Panc1 (cell line): ENCODE data around the gene ZNF25.

Experiments
- POLR2AphosphoS5 ChIP-seq: IDR thresholded peaks from 2 replicates; pipeline ENCODE4 v1.6.1; 2012; ENCODE audit warnings: mild to moderate bottlenecking, low read depth, low read length, moderate library complexity
- TF ChIP-seq, protein P1 (sequence below), 2 experiments: IDR thresholded peaks; 2 replicates each; pipeline ENCODE4 v1.6.1; 2011 to 2012; ENCODE audit warnings: low read depth in 2 of 2, control low read depth in 1 of 2, low read length in 1 of 2, mild to moderate bottlenecking in 1 of 2, moderate library complexity in 1 of 2; ENCODE audit not compliant: insufficient read depth in 1 of 2
- TF ChIP-seq, protein P2 (sequence below): fragments of 450-650 bp; IDR thresholded peaks from 2 replicates; pipeline ENCODE4 v1.5.1; 2017; ENCODE audit warnings: mild to moderate bottlenecking

DNA sequence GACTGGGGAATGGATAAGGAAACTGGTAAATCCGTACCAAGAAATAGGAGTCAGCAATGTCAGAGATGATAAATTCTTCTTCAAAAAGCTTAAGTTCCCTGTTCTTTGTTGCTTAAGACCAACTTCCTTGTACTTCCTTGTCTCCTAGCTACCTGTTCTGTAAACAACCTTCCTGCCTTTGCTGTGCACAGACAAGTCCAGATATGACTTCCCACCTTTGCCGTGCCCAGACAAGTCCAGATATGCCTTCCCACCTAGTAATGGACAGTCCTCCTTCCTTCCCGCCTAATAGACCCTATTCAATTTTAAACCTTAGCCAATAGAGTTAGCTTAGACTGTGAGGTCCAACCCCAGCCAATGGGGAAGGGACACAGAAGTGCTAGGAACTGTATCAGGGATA lies 31.5 kb upstream of the ZNF25 start:
- TF ChIP-seq, protein P1, sequence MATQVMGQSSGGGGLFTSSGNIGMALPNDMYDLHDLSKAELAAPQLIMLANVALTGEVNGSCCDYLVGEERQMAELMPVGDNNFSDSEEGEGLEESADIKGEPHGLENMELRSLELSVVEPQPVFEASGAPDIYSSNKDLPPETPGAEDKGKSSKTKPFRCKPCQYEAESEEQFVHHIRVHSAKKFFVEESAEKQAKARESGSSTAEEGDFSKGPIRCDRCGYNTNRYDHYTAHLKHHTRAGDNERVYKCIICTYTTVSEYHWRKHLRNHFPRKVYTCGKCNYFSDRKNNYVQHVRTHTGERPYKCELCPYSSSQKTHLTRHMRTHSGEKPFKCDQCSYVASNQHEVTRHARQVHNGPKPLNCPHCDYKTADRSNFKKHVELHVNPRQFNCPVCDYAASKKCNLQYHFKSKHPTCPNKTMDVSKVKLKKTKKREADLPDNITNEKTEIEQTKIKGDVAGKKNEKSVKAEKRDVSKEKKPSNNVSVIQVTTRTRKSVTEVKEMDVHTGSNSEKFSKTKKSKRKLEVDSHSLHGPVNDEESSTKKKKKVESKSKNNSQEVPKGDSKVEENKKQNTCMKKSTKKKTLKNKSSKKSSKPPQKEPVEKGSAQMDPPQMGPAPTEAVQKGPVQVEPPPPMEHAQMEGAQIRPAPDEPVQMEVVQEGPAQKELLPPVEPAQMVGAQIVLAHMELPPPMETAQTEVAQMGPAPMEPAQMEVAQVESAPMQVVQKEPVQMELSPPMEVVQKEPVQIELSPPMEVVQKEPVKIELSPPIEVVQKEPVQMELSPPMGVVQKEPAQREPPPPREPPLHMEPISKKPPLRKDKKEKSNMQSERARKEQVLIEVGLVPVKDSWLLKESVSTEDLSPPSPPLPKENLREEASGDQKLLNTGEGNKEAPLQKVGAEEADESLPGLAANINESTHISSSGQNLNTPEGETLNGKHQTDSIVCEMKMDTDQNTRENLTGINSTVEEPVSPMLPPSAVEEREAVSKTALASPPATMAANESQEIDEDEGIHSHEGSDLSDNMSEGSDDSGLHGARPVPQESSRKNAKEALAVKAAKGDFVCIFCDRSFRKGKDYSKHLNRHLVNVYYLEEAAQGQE (IDR thresholded peaks at IDR 0.05; ENCODE audit: insufficient read depth in 1 of 2, low read depth in 2 of 2, low read length in 1 of 2) = no peak
- no peak for TF ChIP-seq POLR2AphosphoS5
- TF ChIP-seq, protein P2, sequence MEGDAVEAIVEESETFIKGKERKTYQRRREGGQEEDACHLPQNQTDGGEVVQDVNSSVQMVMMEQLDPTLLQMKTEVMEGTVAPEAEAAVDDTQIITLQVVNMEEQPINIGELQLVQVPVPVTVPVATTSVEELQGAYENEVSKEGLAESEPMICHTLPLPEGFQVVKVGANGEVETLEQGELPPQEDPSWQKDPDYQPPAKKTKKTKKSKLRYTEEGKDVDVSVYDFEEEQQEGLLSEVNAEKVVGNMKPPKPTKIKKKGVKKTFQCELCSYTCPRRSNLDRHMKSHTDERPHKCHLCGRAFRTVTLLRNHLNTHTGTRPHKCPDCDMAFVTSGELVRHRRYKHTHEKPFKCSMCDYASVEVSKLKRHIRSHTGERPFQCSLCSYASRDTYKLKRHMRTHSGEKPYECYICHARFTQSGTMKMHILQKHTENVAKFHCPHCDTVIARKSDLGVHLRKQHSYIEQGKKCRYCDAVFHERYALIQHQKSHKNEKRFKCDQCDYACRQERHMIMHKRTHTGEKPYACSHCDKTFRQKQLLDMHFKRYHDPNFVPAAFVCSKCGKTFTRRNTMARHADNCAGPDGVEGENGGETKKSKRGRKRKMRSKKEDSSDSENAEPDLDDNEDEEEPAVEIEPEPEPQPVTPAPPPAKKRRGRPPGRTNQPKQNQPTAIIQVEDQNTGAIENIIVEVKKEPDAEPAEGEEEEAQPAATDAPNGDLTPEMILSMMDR = no peak
